K562 (cell line): ENCODE data around the gene CRYBB2. TPM values are rescaled to one million over a fixed set of nuclear protein-coding genes. Genes with fewer than 3 reads are reported as not detected.
"Not testable (repeated sequence)": the region's sequence is repeated elsewhere in the genome, so short reads cannot be mapped to it uniquely, and the experiment has no call there.

Experiments used
- ATAC-seq: fragments of 200-7000 bp; cut with Tn5 transposase; 3 replicates; pipeline ENCODE4 v1.9.1; 2020; ENCODE audit warnings: moderate library complexity
- BruUV-seq: library from RNA; stranded (reverse); fragments of 400-500 nt; replicated peaks from 2 replicates; lab custom pipeline; 2021; lab: Mats Ljungman, UMichigan
- CTCF ChIA-PET: fragments of 300-600 bp; formaldehyde crosslinking; extraction: SDS; loops from one replicate; lab custom pipeline; 2021; ENCODE audit warnings: low intra/inter-chr PET ratio; lab: Yijun Ruan, JAX
- POLR2A ChIA-PET: fragments of 300-600, 350-650 bp; sonication (Branson Sonifier 250); formaldehyde crosslinking; extraction: SDS; loops from one replicate; lab custom pipeline; 2021; ENCODE audit warnings: antibody characterized with exemption, inconsistent platforms; lab: Yijun Ruan, JAX
- DNase-seq, 4 experiments: peaks; one replicate each; pipeline versions ENCODE4 v3.0.0 to v3.0.0-alpha.2; 2011 to 2018; ENCODE audit warnings: low spot score in 3 of 4, mixed read lengths in 3 of 4; ENCODE audit errors: extremely low read depth in 1 of 4
- FAIRE-seq: peaks from 2 replicates; lab custom pipeline; 2011; peaks lifted over from hg19 to GRCh38; lab: Jason Lieb, UNC
- H2AFZ ChIP-seq: 2 replicates; pipeline ENCODE4 v1.6.0; 2011; ENCODE audit warnings: low read depth, low read length, control low read depth, inconsistent platforms
- H3K27ac ChIP-seq: fragments of 200-600 bp; 3 replicates; pipeline ENCODE4 v1.8.0; 2011; ENCODE audit warnings: low read depth, mild to moderate bottlenecking, control low read depth, inconsistent platforms, low read length, moderate library complexity, mixed read lengths; ENCODE audit errors: extremely low read depth
- H3K27me3 ChIP-seq, 2 experiments: fragments of 300-600 bp in 1 of 2; 2 replicates in 1 of 2; 3 replicates in 1 of 2; pipeline versions ENCODE4 v1.6.0 to v1.8.0; 2011; ENCODE audit warnings: inconsistent platforms in 2 of 2, low read length in 2 of 2, mild to moderate bottlenecking in 1 of 2, mixed read lengths in 1 of 2, moderate library complexity in 1 of 2; ENCODE audit not compliant: control insufficient read depth in 2 of 2, insufficient read depth in 2 of 2
- H3K36me3 ChIP-seq: fragments of 300-600 bp; 3 replicates; pipeline ENCODE4 v1.8.0; 2011; ENCODE audit warnings: mild to moderate bottlenecking, low read length, inconsistent platforms; ENCODE audit not compliant: control insufficient read depth, insufficient read depth
- H3K4me1 ChIP-seq, 2 experiments: fragments of 200-600 bp in 1 of 2; replicated peaks in 1 of 2; 2 replicates in 1 of 2; 3 replicates in 1 of 2; pipeline versions ENCODE4 v1.5.1 to v1.8.0; 2011; ENCODE audit warnings: inconsistent platforms in 2 of 2, low read length in 2 of 2, mild to moderate bottlenecking in 1 of 2, mixed read lengths in 1 of 2, moderate library complexity in 1 of 2; ENCODE audit not compliant: control insufficient read depth in 2 of 2, insufficient read depth in 2 of 2
- H3K4me2 ChIP-seq: 2 replicates; pipeline ENCODE4 v1.6.1; 2011; ENCODE audit warnings: low read length, control low read depth, inconsistent platforms, mixed read lengths; ENCODE audit not compliant: insufficient read depth
- H3K4me3 ChIP-seq: fragments of 200-600 bp; sonication (generic), shearing (Covaris generic); 2 replicates; pipeline ENCODE4 v1.5.1; 2016; ENCODE audit warnings: control low read depth, inconsistent platforms
- H3K79me2 ChIP-seq: fragments of 200-600 bp; 3 replicates; pipeline ENCODE4 v1.8.0; 2011; ENCODE audit warnings: low read length, inconsistent platforms; ENCODE audit not compliant: control insufficient read depth, insufficient read depth
- H3K9ac ChIP-seq, 2 experiments: 2 replicates each; pipeline versions ENCODE4 v1.6.0 to v1.6.1; 2011; ENCODE audit warnings: low read depth in 2 of 2, low read length in 2 of 2, control low read depth in 1 of 2, inconsistent platforms in 1 of 2, mild to moderate bottlenecking in 1 of 2, mixed read lengths in 1 of 2; ENCODE audit not compliant: insufficient read depth in 1 of 2
- H3K9me1 ChIP-seq: one replicate; pipeline ENCODE4 v1.6.0; 2011; ENCODE audit warnings: inconsistent platforms, mild to moderate bottlenecking, low read length, moderate library complexity; ENCODE audit not compliant: control insufficient read depth, insufficient read depth
- H3K9me3 ChIP-seq: replicated peaks from 2 replicates; pipeline ENCODE4 v1.5.1; 2011; ENCODE audit warnings: low read depth, low read length, inconsistent platforms; ENCODE audit not compliant: control insufficient read depth, insufficient read depth
- H4K20me1 ChIP-seq: replicated peaks from 2 replicates; pipeline ENCODE4 v1.6.1; 2011; ENCODE audit warnings: low read length, inconsistent platforms, mixed read lengths; ENCODE audit not compliant: control insufficient read depth, insufficient read depth
- KDM1A ChIP-seq, 2 experiments: fragments of 450-650 bp; IDR thresholded peaks; 2 replicates each; pipeline ENCODE4 v1.6.1; 2016; ENCODE audit warnings: mild to moderate bottlenecking in 2 of 2
- ZNF408 ChIP-seq: fragments of 250-450 bp; sonication (Bioruptor Pico); IDR thresholded peaks from 2 replicates; pipeline ENCODE4 v1.4.0; 2020; ENCODE audit warnings: low read depth, mild to moderate bottlenecking, moderate library complexity
- WGBS: fragments of 100-300 bp; shearing (Covaris generic); methylation state at CpG from one replicate; pipeline ENCODE4 v1.1.6; 2016; ENCODE audit warnings: low coverage, mixed read lengths; ENCODE audit not compliant: insufficient coverage; ENCODE audit errors: missing lambda C conversion rate; 5-methylcytosine and 5-hydroxymethylcytosine counted together
- in situ Hi-C: fragments of 300-500 bp; cut with MboI; formaldehyde crosslinking; loops from 4 replicates; pipeline ENCODE4 v1.15.0; 2018; ENCODE audit warnings: inconsistent platforms, mixed read lengths
- intact Hi-C: fragments of 100-400 bp; cut with micrococcal nuclease; formaldehyde crosslinking; loops from 2 replicates; pipeline ENCODE4 v1.14.2; 2022
- polyA plus RNA-seq, 8 experiments: library from polyadenylated mRNA; depleted of rRNA in 4 of 8; stranded (reverse) in 5 of 8; unstranded in 3 of 8; fragments of >200 nt; fragmentation: Nextera tagmentation in 2 of 8; fragmentation: Illumina TruSeq in 1 of 8; extraction: Ambion mirVana in 2 of 8; extraction: Trizol in 1 of 8; gene quantifications; 2 replicates each; pipeline versions ENCODE4 v1.2.1 to v1.2.3, GENCODE V29; 2011 to 2014; ENCODE audit warnings: inconsistent platforms in 1 of 8, missing spikeins in 1 of 8
- total RNA-seq, 7 experiments: library from RNA; depleted of rRNA in 6 of 7; stranded (reverse); fragments of >200 nt in 6 of 7; fragmentation: Illumina TruSeq in 2 of 7; extraction: Trizol in 2 of 7; gene quantifications; 2 replicates each; pipeline versions ENCODE4 v1.2.1 to v1.2.3, GENCODE V29; 2011 to 2021; ENCODE audit warnings: low replicate concordance in 1 of 7

The CRYBB2 gene
- total and polyA plus RNA-seq, 9 of the 15 experiments (the other 6 are each of a cell fraction or from before 2014, with no cell fraction given): not detected

- Histone ChIP-seq H3K36me3 (no peaks in the 10 kb centered on the region), H3K4me1 (no peaks in the 10 kb centered on the region), H3K9me3 (no peaks in the 10 kb centered on the region), H4K20me1 (no peaks in the 10 kb centered on the region), H3K4me3 (no peak overlapping the region), H3K79me2 (no peaks in the 10 kb centered on the region), H3K27me3 (peaks cover 0 to 2% of the 10 kb centered on the region in 2 experiments; a peak in 1 of 5 replicates), H3K9me1 (no peaks in the 10 kb centered on the region), H3K27ac (no peak overlapping the region), H3K4me2 (no peak overlapping the region), H2AFZ (no peak overlapping the region), H3K9ac (no peak overlapping the region)
- in situ Hi-C loops: loop anchor here (10.0 kb wide), 1 partner anchor 226 kb away; no protein-coding TSS in a partner anchor
- CTCF ChIA-PET: no interaction called here
- intact Hi-C loops: no loop called here
- FAIRE-seq (no peak), DNase-seq (no peak), ATAC-seq (no peak)
- BruUV-seq: no TSS peak
- WGBS: 8% methylated on average over 13 of the region's 13 CpGs
- peak in 1 of 2 experiments; percentile 45; a peak in 1 of 4 replicates for TF ChIP-seq KDM1A (IDR thresholded peaks at IDR 0.05)
- no peak for TF ChIP-seq ZNF408 (CRISPR knock-in tag)
- POLR2A ChIA-PET: no interaction called here
These were observed 9.4 kb downstream of the CRYBB2 start for GRCh38 chr22:25228822-25229221.

- H3K9me3 ChIP-seq, H3K4me1 ChIP-seq, H4K20me1 ChIP-seq, DNase-seq, BruUV-seq, POLR2A ChIA-PET, FAIRE-seq, H3K9ac ChIP-seq, H3K4me3 ChIP-seq, ATAC-seq, CTCF ChIA-PET, H3K36me3 ChIP-seq, H3K4me2 ChIP-seq, H3K27me3 ChIP-seq, H3K9me1 ChIP-seq, H2AFZ ChIP-seq, H3K79me2 ChIP-seq, H3K27ac ChIP-seq: not testable (repeated sequence)
- in situ Hi-C loops (loop anchor here (10.0 kb wide), 1 partner anchor 104 kb away; no protein-coding TSS in a partner anchor), intact Hi-C loops (loop anchor here (10.0 kb wide), 1 partner anchor 474 kb away; no protein-coding TSS in a partner anchor)
- WGBS: 0% methylated on average over 2 of the region's 2 CpGs
These were observed 11.3 kb downstream of the CRYBB2 start for GRCh38 chr22:25230760-25231159.
